Activated T-cell treated with anti-CD3 and anti-CD28 coated beads, Interleukin-2, amount 50 U/mL, for 48 hours (primary cell): ENCODE results near the gene USP3.

Experiments
- DNase-seq, 2 experiments: peaks; one replicate each; pipeline ENCODE4 v3.0.0-alpha.2; 2020

The USP3 gene

DNA sequence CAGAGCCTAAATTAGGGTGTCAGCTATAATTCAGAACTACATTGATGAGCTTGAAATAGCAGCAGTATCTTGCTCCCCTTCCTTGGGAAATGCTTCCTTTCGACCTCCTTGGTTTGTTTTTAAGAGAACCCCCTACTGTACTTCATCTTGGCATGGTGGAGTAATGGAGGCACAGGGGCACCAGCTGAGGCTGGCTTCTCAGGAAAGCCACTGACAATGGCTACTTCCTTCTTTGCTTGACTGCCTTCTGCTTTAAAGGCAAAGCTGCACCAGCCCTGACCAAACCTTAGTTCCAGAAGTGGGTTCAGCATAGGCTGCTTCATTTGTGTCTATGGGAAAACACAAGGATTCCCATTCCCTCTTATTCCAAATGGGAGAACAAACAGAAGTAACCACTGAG lies 91.3 kb downstream of the USP3 start:
- no peak for DNase-seq

DNA sequence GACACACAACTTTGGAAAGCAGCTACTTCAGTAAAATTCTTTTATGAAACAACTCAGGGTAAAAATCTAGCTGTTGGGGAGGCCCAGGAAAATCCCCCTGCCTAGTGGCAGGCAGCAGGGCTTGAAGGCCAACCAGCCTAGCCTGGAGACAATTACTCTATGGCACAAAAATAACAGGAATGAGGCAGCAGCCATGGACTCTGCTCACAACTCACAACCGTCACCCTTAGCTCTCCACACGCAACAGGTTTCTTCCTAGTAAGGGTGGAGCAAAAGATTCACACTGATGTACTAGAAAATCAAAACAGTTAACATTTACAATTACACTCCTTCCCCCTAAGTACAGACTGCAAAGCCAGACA lies 92.3 kb downstream of the USP3 start:
- no peak for DNase-seq

DNA sequence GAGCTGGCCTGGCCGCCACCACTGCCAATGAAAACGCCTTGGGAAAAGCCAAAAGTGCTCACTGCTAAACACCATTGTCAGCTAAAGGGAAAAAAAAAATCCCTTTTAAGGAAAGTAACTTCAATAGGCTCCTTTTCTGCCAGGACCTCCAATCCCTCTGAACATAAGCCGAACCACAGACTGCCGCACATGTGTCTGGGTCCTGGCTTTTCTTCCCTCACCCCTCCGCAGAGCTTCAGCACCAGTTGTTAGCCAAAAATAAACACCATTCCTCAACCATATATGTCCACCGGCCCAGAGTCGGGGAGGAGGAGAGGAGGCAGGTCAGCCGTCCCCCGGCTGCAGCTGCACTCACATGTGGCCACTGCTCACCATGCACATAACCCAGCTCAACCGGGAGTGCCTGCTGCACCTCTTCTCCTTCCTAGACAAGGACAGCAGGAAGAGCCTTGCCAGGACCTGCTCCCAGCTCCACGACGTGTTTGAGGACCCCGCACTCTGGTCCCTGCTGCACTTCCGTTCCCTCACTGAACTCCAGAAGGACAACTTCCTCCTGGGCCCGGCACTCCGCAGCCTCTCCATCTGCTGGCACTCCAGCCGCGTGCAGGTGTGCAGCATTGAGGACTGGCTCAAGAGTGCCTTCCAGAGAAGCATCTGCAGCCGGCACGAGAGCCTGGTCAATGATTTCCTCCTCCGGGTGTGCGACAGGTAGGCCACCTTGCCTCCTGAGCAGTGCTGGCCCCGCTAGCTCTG lies 92.8 kb downstream of the USP3 start, which contains the start of gene FBXL22:
Gene FBXL22 (plus strand): TSS at position 350 of the 753 bp plus-strand sequence. CDS start 6 bp downstream, at position 356.
- no peak for DNase-seq

DNA sequence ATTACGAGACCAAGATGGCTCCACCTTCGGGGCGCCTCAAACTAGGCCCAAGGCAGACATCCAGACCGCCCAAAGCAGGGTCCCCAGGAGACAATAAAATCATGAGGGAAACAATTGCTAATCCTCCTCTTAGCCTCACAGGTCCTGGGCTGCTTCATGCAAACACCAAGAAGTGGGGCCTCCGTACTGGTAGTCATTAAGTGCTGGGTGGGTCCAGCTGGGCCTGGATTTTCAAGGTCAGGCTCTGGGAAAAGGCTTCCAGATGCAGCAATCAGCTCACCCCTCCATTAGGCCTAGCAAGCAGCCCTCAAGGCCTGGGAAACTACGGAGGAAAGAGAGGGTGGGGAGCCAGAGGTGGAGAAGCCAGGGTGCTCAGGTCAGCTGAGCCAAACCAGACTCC lies 93.4 kb downstream of the USP3 start:
- no peak for DNase-seq

DNA sequence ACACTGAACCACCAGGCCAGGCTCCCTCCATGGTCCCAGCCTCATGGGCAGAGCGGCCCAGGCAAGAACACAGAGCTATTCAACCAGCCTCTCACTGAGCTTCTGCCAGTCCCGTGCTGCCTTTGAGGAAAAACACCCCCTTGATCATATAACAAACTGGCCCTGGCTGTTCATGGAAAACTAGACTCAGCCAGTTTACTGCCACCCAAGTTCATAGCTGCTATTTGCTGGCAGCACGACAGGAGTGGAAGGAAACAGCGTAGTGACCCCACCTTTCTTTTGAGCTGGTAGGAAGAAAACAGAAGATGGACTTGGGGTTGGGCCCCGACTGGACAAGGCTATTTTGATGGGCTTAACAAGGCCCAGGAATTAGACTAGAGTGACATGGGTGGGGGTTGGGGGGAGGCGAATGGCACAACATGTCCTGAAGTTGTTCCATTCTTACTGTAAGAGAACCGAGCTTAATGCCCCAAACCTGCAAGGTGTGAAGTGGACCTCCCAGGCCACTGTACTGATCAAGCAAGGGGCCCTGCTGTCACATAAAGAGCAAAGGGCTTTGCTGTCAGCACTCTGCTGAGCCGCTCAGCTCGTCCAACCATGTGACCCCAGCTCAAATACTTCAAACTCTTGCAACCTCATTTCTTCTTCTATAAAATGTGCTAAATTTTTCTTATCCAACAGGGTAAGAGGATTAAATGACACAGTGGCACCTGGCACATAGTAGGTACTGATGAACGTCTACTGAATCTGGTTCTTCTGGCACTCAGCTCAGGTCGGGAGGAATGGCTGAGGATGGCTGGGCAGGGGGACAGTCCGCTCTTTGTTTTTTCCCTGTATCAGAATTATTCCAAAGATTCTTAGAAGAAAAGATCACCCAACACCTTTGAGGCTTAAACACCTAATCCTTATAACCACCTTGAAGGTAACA lies 94.3 kb downstream of the USP3 start:
- DNase-seq = no peak

DNA sequence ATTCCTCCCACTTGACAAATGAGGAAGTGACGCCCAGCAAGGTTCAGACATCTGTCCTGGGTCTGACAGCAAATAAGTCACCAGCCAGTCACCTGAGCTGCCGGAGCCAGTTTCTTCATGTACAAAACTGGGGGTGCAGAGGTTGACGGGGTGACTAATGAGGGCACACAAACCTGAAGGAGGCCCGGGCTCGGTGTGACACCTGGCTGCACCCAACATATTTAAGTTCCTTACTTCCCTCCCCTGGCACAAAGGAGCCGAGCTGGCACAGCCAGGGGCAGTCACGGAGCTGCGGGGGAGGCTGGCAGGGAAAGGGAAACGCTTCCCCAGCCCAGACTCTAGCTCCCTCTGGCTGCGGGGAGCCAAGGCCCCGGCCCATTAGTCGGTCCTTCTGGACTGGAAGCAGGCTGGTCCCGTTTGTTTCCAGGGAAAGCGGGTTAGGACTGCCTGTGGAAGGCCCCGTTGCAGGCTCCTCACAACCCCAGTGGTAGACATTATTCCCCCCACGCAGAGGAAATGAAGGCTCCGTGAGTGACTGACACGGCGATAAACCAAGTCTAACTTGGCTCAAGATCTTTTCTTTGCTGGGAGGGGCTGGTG lies 95.1 kb downstream of the USP3 start:
- DNase-seq = peak; percentile 61 to 64

DNA sequence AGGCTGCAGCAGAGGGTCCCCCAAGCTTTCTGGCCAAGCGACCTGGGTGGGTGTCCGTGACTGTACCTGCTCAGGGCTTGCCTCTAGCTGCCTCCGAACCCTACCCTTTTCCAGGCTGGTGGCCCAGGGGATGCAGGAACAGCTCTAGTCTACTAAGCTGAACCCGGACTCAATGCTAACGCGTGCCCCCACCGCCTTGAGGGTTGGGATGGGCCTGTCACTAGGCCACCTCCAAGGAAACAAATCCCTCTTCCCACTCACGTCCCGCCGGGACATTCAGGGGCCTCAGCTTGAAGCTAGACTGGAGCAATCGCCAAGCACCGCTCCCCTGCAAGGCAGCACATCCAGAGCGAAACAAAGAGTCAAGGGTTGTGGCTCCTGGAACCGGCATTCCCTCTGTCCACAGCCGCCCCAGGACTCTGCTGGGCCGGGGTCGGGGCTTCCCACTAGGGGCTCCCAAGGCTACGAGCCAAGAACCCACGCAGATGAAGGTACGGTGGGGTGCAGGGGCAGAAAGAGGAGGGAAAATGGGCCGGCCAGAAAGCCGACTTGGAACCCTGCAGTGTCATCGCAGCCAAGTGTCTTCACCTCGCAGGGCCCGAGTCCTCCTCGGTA lies 95.7 kb downstream of the USP3 start:
- peak in 1 of 2 experiments; percentile 58 for DNase-seq

DNA sequence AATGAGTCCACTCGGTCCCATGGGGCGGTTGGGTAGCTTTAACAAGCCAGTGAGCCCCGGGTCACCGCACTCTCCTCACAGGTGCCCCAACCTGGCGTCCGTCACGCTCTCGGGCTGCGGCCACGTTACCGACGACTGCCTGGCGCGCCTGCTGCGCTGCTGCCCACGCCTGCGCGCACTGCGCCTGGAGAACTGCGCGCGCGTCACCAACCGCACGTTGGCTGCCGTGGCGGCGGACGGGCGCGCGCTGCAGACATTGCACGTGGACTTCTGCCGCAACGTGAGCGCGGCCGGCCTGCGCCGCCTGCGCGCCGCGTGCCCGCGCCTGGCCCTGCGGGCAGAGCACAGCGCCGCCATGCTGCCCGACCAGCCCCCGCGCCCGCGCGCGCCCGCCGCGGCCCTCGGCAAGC lies 96.2 kb downstream of the USP3 start:
- DNase-seq = peak; percentile 90 to 94

DNA sequence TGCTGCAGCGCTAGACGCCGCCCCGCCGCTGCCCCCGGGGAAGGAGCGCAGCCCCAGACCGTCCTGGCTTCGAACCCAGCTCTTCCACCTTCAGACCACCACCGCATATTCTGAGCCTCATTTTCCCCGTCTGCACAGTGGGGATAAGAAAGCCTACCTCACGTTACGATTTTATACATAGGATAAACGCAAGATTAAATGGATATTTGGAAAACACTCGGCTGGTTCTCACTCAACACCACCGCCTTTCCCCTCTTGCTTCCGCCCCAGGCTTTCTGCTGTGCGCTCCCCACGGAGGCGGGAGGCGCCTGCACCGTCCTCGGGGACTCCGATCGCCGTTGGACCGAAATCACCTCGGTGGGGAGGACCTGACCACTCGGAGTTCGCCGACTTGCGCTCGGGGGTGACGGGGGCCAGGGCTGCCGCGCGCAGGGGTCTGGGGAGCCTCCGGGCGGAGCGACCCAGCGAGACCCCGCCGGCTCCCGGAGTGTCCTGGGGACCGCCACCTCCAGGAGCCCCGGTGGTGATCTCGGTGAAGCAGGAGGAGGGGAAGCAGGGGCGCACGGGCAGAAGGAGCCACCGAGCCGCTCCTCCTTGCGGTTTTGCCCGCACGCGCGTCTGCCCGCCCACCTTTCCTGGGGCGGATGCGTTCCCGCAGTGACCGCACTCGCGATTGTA lies 96.8 kb downstream of the USP3 start:
- DNase-seq = peak; percentile 65 to 69

DNA sequence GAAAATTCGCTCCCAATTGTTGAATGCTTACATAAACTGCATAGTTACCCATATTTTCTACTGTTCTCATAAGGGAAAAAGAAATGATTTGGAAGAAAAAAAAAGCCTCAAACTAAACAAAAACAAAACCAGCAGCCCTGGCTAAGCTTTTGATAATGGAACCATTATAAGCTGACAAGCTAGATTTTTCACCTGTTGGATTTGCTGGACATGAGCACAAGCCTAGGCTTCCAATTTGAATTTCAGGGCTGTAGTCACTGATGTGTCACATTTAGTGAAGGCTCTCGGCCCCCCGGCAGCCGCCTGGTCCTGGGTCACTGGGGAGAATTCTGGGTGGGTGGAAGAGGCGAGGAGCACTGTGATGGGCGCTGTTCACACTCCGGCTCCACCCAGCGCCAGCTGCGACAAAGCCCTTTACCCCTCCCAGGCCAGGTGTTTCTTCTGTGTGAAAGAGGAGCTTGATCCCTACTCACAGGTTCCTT lies 97.4 kb downstream of the USP3 start:
- DNase-seq = peak in 1 of 2 experiments; percentile 49

DNA sequence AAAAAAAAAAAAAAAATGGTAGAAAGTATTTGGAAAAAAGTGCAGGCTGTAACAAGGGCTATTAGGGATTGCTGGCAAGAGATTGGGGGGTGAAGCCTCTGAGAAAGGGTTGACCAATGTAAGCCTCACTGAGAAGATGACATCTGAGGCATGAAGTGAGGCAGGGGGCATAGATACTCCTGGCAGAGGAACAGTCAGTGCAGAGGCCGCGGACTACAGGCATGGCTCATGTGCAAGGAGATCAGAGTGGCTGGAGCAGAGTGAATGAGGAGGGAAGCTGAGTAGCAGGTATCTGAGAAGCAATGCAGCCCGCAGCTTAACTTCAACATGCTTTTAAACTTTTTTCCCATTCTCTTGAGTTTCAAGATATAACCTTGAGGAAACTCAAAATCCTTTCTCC lies 98.2 kb downstream of the USP3 start:
- no peak for DNase-seq

DNA sequence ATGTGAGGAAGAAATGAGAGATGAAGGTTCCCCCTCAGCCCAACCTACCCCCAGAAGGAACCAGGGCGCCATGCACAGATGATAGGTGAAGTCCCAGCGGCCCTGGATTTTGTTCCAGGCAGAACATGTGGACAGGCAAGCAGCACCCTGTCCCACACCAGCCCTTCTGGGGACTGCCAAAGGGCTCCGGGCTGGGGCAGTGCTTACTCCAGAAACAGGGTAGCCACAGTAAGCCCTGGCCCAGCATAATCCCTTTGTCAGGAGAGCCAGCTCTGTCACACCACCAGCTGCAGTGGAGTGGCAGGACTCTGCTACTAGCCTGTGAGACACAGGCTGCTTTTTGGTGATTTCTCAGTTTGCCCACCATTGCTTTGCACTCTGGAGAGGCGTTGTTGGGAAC lies 99.1 kb downstream of the USP3 start:
- DNase-seq = no peak

DNA sequence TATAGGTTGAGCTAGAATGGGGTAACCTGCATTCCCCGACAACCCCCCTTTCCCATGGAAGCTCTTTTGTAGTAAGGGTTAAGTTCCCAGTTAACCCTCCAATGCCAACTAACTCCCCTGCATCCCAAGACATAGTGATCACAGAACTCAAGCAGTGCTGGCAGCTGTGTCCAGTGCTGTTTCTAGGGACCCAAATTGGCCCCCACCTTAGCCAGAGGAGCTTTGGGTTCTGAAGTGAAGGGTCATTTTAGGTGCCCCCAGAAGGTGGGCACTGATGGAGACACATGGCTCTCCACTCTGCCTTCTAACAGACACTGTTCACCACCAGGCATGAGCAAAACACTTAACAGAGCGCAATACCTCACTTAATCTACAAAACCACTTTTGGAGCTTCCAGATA lies 99.9 kb downstream of the USP3 start:
- DNase-seq = no peak

DNA sequence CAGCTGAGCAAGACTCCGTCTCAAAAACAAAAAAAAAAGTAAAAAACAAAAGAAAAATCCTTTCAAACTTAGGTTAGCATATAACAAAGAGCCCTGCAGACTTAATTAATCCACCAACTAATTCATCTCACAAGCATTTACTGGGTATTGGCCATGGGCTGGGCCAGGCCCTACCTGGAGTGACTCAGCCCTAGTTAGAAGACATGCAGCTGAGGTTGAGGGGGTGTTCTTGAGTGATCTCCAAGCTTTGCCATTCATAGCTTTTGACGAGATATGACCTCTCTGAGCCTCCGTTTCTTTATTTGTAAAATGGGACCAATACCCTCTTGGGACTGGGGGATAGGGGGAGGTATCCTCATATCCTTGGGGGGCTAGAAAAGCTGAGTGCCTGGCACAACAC lies 100.6 kb downstream of the USP3 start:
- DNase-seq = no peak

DNA sequence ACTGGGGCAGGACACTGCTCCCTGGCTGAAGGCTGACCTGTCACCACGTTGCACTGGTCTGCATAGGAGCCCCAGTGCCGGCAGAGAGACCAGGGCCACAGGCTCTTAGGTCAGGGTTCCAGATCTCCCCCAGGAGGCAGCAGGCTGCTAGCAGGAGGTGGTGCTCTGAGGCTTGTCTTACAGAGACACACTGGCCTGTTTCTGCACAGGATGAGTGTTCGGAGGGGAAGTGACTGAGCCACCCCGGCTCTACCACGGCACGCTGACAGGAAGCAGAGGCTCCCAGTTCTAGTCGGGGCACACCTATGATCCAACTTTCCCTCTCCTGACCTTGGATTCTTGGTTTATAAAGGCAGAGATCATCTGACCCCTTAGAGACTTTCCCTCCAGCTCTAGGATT lies 101.4 kb downstream of the USP3 start:
- peak; percentile 64 to 76 for DNase-seq

DNA sequence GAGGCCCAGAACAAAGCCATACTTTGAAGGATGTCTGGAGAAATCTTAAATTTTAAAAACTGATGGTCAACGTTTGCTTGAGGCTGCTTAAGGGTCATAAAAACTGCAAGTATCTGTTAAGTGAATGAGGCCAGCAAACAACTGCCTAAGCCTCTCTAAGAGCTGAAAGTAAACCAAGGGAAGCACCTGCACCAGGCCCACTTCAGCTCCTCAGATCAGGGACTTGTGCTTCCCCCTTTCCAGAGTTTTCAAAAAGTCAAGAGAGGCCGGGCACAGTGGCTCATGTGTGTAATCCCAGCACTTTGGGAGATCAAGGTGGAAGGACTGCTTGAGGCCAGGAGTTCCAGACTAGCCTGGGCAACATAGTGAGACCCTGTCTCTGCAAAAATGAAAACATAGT lies 101.9 kb downstream of the USP3 start:
- DNase-seq = no peak

DNA sequence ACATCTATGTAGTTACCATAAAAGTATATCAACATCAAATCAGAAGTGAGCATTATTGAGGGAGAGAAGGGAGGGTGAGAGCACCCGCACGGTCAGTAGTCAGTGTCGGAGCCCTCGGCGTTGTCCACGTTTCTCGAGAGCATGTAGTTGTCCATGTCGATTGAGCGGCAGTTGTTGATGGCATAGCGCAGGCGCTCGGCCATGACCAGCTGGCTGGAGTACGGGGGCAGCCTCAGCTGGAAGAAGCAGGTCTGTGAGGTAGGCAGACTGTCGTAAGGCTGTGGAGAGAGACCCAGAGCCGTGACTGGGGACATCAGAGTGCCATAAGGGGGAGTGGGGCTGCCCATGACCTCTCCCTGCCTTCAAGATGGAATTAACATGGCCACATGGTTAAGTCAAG lies 104.6 kb downstream of the USP3 start:
- DNase-seq = no peak

DNA sequence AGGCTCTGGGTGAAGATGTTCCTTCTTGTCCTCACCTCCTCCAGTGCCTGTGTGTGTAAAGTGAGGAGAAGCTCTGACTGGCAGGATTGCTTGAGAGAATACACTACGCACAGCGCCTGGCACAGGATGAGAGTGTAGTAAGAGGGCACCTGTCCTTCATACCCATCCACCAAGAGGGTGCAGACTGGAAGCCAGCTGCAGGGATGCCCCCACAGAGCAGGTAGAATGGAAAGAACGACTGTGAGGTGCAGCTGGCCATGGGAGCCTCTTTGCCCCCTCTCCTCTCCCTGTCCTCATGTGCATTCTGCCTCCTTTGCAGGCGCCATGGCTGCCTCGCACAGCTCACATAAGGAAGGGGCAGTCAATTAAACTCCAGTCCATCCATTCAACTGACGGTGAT lies 105.1 kb downstream of the USP3 start:
- no peak for DNase-seq

DNA sequence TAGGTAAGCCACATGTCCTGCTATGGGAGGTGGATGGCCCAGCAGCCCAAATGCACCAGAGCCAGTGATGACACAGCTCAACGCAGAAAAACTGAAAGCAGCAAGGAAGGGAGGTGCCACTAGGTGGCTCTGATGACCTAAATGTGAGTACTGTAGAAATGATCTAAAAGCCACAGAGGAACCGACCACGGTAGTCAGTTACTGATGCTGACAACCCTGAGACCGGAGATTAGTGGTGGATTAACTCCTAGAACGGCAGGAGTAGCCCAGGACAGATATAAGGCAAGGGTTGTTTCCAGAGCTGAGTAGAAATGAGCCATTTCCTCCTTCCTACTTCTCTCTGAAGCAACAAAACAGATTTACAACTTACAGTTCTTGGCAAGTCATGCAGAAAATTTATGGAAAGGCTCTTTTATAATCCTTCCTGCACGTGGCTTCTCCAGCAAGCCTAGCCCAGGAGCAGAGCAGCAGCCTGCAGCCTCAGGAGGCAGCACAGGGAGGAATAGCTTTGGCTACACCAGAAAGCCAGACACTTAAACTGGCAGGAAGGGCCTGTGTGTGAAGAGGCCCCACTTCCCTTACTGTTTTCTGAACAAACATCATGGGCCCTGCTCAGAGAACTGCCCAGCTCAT lies 105.9 kb downstream of the USP3 start:
- DNase-seq = peak; percentile 83 to 86

DNA sequence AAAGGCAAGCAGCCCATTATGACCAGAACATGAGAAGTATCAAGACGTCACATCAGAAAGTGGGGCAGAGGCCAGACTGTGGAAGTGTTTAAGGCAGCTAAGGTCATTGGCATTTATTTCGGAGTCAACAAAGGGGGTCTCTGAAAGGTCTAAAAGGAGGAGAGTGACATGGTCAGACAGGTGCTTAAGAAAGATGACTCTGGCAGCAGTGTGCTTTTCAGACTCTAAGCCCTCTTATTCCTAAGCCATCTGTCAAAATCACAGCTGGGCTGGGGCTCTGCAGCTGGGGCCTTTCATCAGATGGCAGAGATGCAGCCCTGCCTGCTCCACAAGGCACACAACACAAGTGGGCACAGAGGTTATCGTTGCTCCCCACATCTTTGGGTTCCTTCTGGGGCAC lies 106.8 kb downstream of the USP3 start:
- no peak for DNase-seq

DNA sequence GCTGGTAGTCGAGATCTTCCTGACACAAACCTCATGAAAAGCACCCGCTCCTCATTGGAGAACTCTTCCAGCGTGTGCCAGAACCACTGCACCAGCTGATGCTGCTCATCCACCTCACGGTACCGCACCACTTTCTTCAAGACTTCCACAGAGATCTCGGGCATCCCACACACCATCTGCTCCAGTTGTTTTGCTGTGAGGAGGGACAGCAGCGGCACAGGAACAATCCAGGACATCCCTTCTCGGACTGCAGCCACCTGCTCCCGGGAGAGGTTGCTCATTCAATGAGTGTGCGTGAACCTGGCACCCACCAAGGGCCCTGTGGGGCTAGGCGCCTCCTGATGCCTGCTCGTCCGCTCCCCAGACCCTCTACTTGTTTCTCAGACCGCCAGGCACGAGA lies 107.9 kb downstream of the USP3 start:
- no peak for DNase-seq

DNA sequence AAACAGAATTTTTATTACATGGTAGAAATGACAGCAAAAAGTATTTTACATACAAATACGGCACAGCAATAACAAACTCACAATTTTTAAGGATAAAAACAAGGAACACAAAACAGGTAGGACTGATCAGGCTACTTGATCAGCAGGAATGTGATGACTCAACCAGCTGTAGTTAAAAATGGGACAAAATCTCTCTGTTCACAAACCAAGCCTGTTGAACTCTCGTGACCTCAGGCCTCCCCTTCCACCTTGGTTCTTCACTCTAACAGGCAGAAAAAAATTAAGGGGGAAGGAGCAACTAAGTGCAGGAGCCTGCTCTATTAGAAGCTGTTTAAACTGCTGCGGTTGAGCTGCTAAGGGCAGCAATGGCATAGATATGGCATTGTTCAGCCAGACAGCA lies 111.5 kb downstream of the USP3 start:
- DNase-seq = no peak
